Uterus (tissue), 4 donors: Measurements from ENCODE around the gene PTPRN2. TPM values are rescaled to one million over a fixed set of nuclear protein-coding genes. Genes with fewer than 3 reads are reported as not detected.

Experiments used
- DNase-seq, 2 donors: peaks; one replicate each; pipeline ENCODE4 v3.0.0-alpha.2; 2019 to 2020
- H3K27ac ChIP-seq, 2 donors: fragments of 200-600 bp; sonication (generic); 1 replicate in 1 of 2; 2 replicates in 1 of 2; pipeline ENCODE4 v1.5.1; 2016 to 2018
- H3K27me3 ChIP-seq, 2 donors: fragments of 200-600 bp; sonication (generic); one replicate each; pipeline ENCODE4 v1.5.1; 2018 to 2019; ENCODE audit warnings: control low read depth in 1 of 2
- H3K36me3 ChIP-seq, 2 donors: fragments of 200-600 bp; sonication (generic); one replicate each; pipeline ENCODE4 v1.5.1; 2019; ENCODE audit warnings: control low read depth in 1 of 2
- H3K4me1 ChIP-seq, 2 donors: fragments of 200-600 bp; sonication (generic); one replicate each; pipeline ENCODE4 v1.5.1; 2018 to 2019; ENCODE audit warnings: control low read depth in 1 of 2
- H3K4me3 ChIP-seq, 2 donors: fragments of 200-600 bp; sonication (generic); 1 replicate in 1 of 2; 2 replicates in 1 of 2; pipeline ENCODE4 v1.5.1; 2018 to 2019; ENCODE audit warnings: mild to moderate bottlenecking in 1 of 2
- H3K9me3 ChIP-seq, 2 donors: fragments of 200-600 bp; sonication (generic); one replicate each; pipeline ENCODE4 v1.5.1; 2019; ENCODE audit warnings: control low read depth in 1 of 2
- POLR2A ChIP-seq, 2 donors: fragments of 450-650 bp; IDR thresholded peaks; one replicate each; pipeline ENCODE4 v1.6.1; 2016; ENCODE audit warnings: antibody characterized with exemption in 2 of 2, mild to moderate bottlenecking in 1 of 2, moderate library complexity in 1 of 2
- intact Hi-C: fragments of 100-400 bp; cut with DNase I; formaldehyde crosslinking; loops from one replicate; pipeline ENCODE4 v1.15.1; 2023; ENCODE audit warnings: low total_unique reads
- total RNA-seq, 4 donors: library from RNA; depleted of rRNA in 3 of 4; stranded (reverse); fragments of >200 nt in 3 of 4; gene quantifications; one replicate each; pipeline versions ENCODE4 v1.1.0 to v1.2.4, GENCODE V29; 2014 to 2023
- TF ChIP-seq, protein P1 (sequence below), 4 experiments: fragments of 200-600 bp in 2 of 4; fragments of 450-650 bp in 2 of 4; sonication (generic) in 2 of 4; IDR thresholded peaks; one replicate each; pipeline ENCODE4 v1.5.1; 2016 to 2019; ENCODE audit warnings: antibody characterized with exemption in 4 of 4, mild to moderate bottlenecking in 2 of 4, moderate library complexity in 1 of 4
- donor health status: DM: yes; HTN: yes; CAD: no.

PTPRN2 gene
- total RNA-seq, 4 donors from 2014 or later: 1.2 to 5.2 (median 2.3) TPM

DNA sequence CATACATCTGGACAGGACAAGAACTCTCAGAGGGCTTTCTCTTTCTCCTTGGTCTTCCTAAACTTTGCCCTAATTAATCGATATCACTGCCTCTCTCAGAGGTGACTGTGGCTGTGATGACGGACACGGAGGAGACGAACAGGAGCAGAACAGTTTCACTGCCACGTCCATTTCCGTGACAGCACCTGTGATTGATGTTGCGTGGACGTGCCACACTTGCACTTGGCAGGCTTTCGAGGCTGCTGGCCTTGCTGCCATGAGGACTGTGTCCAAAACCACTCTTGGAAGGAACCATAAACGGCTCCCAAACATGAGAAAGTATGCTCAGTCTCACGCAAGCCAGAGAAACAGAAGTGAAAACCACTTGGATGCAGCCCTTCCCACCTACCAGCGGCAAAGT, 942.7 kb downstream of the PTPRN2 start:
- no peaks in the 10 kb centered on the region for H3K36me3 ChIP-seq
- intact Hi-C loops: no loop called here
- DNase-seq: no peak

DNA sequence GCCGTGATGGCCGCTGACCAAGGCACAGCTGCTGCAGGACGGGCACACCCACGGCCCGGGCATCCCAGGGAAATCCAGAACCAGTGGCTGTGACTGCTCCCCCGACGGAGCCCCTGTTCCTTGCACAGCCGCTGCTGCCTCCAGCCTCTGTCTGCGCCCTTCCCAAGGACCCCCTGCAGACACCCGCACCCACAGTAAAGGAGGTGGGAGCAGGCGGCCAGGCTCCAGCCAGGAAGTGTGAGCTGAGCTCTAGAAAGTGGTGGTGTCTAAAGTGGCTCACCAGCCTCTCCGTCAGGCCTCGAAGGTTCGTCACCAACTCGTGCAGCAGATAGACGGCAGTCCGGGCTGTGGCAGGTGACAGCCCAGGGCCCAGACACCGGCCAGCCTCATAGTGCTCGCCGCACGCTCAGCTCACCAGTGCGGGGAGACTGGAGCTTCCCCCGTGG, 944.1 kb downstream of the PTPRN2 start:
- no peak for TF ChIP-seq POLR2A (IDR thresholded peaks at IDR 0.05)
- TF ChIP-seq, protein P1, sequence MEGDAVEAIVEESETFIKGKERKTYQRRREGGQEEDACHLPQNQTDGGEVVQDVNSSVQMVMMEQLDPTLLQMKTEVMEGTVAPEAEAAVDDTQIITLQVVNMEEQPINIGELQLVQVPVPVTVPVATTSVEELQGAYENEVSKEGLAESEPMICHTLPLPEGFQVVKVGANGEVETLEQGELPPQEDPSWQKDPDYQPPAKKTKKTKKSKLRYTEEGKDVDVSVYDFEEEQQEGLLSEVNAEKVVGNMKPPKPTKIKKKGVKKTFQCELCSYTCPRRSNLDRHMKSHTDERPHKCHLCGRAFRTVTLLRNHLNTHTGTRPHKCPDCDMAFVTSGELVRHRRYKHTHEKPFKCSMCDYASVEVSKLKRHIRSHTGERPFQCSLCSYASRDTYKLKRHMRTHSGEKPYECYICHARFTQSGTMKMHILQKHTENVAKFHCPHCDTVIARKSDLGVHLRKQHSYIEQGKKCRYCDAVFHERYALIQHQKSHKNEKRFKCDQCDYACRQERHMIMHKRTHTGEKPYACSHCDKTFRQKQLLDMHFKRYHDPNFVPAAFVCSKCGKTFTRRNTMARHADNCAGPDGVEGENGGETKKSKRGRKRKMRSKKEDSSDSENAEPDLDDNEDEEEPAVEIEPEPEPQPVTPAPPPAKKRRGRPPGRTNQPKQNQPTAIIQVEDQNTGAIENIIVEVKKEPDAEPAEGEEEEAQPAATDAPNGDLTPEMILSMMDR (IDR thresholded peaks at IDR 0.05): no peak
- DNase-seq: no peak
- Histone ChIP-seq H3K27me3 (no peaks in the 10 kb centered on the region), H3K4me3 (no peak overlapping the region), H3K9me3 (no peaks in the 10 kb centered on the region), H3K4me1 (no peaks in the 10 kb centered on the region), H3K36me3 (no peaks in the 10 kb centered on the region), H3K27ac (no peak overlapping the region)
- intact Hi-C loops: no loop called here

More for the DNA sequence above, 942.7 kb downstream of the PTPRN2 start:
- Histone ChIP-seq H3K4me3 (no peak overlapping the region), H3K27ac (no peak overlapping the region), H3K27me3 (no peaks in the 10 kb centered on the region), H3K4me1 (no peaks in the 10 kb centered on the region), H3K9me3 (no peaks in the 10 kb centered on the region)
- TF ChIP-seq, protein P1 (IDR thresholded peaks at IDR 0.05): no peak
- no peak for TF ChIP-seq POLR2A (IDR thresholded peaks at IDR 0.05)

DNA sequence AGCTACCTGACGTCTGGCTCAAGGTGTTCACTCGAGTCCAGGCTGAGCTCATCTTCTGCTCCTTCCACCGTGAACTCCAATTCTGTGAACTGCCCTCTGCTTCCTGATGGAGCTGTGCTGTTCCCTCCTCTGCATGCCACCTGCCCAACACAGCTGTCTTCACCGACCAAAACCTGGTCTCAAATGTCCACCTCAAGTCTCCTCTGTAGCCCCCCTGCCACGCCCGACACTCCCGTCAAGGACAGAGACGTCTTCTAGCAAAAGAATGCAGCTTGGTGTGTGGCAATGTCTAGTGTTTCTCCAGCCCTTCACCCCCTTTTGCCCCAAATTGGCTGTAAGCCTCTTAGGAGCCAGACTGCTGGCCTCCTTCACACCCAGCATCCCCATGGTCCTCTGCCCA, 945.8 kb downstream of the PTPRN2 start:
- intact Hi-C loops: no loop called here
- H3K4me3 ChIP-seq: no peak overlapping the region
- TF ChIP-seq POLR2A (IDR thresholded peaks at IDR 0.05): no peak
- no peak for DNase-seq
- no peaks in the 10 kb centered on the region for H3K27me3 ChIP-seq
- no peaks in the 10 kb centered on the region for H3K9me3 ChIP-seq
- no peaks in the 10 kb centered on the region for H3K4me1 ChIP-seq
- H3K36me3 ChIP-seq: no peaks in the 10 kb centered on the region
- H3K27ac ChIP-seq: no peak overlapping the region

DNA sequence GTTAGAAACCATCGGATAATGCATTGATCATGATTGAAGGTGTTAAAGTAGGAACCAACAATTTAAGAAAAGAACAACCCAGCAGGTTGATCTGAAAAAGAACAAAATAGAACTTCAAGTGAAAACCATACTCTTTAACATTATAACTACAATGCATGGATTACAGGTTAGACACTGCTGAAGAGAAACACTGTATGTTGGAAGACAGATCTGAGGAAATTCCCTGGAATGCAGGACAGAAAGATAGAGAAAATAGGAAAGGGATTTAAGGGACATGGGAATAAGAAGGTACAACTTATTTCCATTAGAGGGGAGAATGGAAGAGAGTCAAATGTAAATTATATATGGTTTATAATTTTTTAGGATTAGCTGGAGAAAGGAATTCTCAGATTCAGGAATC, 947.5 kb downstream of the PTPRN2 start:
- no peaks in the 10 kb centered on the region for H3K36me3 ChIP-seq
- TF ChIP-seq POLR2A (IDR thresholded peaks at IDR 0.05): no peak
- TF ChIP-seq, protein P1 (IDR thresholded peaks at IDR 0.05): no peak
- H3K4me1 ChIP-seq: no peaks in the 10 kb centered on the region
- no peak overlapping the region for H3K27ac ChIP-seq
- no peaks in the 10 kb centered on the region for H3K9me3 ChIP-seq
- no peak for DNase-seq
- H3K27me3 ChIP-seq: no peaks in the 10 kb centered on the region
- no peak overlapping the region for H3K4me3 ChIP-seq
- intact Hi-C loops: no loop called here

DNA sequence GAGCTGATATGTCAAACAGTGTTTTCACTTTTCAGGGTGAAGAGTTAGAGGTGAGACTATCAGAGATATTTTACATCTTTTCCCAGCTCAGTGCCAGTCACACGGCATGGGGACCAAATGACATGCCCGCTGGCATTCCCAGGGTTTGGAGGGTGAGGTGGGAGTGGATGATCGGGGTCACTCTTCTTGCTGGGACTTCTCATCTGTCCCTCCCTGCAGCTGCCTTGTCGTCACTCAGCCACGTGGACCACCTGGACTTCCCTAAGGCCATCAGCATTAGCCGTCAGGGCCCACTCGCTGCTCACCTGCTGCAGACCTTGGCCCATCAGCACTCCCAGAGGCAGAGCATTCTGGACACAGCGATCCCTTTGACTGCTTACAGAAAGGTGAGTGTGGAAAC, 949.1 kb downstream of the PTPRN2 start:
- Histone ChIP-seq H3K27ac (no peak overlapping the region), H3K9me3 (no peaks in the 10 kb centered on the region), H3K4me1 (no peaks in the 10 kb centered on the region), H3K27me3 (no peaks in the 10 kb centered on the region), H3K36me3 (no peaks in the 10 kb centered on the region), H3K4me3 (no peak overlapping the region)
- DNase-seq: no peak
- no peak for TF ChIP-seq POLR2A (IDR thresholded peaks at IDR 0.05)
- TF ChIP-seq, protein P1 (IDR thresholded peaks at IDR 0.05): no peak
- intact Hi-C loops: no loop called here
